H1 (cell line): Measurements from ENCODE around the gene LLGL1. TPM values are rescaled to one million over a fixed set of nuclear protein-coding genes. Genes with fewer than 3 reads are reported as not detected.

ENCODE experiments used
- CTCF ChIA-PET: fragments of 300-600 bp; sonication (Branson Sonifier 250); formaldehyde crosslinking; loops from one replicate; lab custom pipeline; 2021; ENCODE audit not compliant: partially characterized antibody; lab: Charles Lee
- POLR2A ChIA-PET: fragments of 300-600 bp; sonication (Branson Sonifier 250); formaldehyde crosslinking; loops from one replicate; lab custom pipeline; 2021; ENCODE audit warnings: inconsistent platforms; ENCODE audit not compliant: partially characterized antibody; lab: Charles Lee
- DNase-seq, 2 experiments: peaks; one replicate each; pipeline versions ENCODE4 v3.0.0 to v3.0.0-alpha.2; 2010 to 2022; ENCODE audit warnings: low spot score in 2 of 2, low read depth in 1 of 2, mixed read lengths in 1 of 2
- FAIRE-seq: peaks from 2 replicates; lab custom pipeline; 2011; peaks lifted over from hg19 to GRCh38; lab: Jason Lieb, UNC
- H2AFZ ChIP-seq: 2 replicates; pipeline ENCODE4 v1.8.1; 2012; ENCODE audit warnings: low read length, inconsistent platforms
- H2AK5ac ChIP-seq: 2 replicates; pipeline ENCODE4 v1.6.1; 2013; ENCODE audit warnings: low read depth, low read length
- H2BK120ac ChIP-seq: replicated peaks from 2 replicates; pipeline ENCODE3; 2013; ENCODE audit warnings: low read depth, low read length, inconsistent platforms
- H2BK12ac ChIP-seq: 2 replicates; pipeline ENCODE4 v1.6.1; 2013; ENCODE audit warnings: low read depth, low read length
- H2BK15ac ChIP-seq: 2 replicates; pipeline ENCODE4 v1.6.1; 2013; ENCODE audit warnings: low read length
- H2BK20ac ChIP-seq: 2 replicates; pipeline ENCODE4 v1.6.1; 2013; ENCODE audit warnings: low read length
- H2BK5ac ChIP-seq: 2 replicates; pipeline ENCODE4 v1.6.1; 2013; ENCODE audit warnings: low read depth, low read length
- H3K14ac ChIP-seq: 2 replicates; pipeline ENCODE4 v1.6.1; 2013; ENCODE audit warnings: inconsistent platforms; ENCODE audit not compliant: insufficient read length
- H3K18ac ChIP-seq: 2 replicates; pipeline ENCODE4 v1.6.1; 2013; ENCODE audit warnings: low read length; ENCODE audit errors: extremely low read depth
- H3K23ac ChIP-seq: 2 replicates; pipeline ENCODE4 v1.6.1; 2013; ENCODE audit warnings: inconsistent platforms; ENCODE audit not compliant: insufficient read length
- H3K23me2 ChIP-seq: 2 replicates; pipeline ENCODE4 v1.6.1; 2013; ENCODE audit warnings: low read depth, low read length
- H3K27ac ChIP-seq: 2 replicates; pipeline ENCODE4 v1.6.1; 2011; ENCODE audit warnings: low read depth, low read length, inconsistent platforms
- H3K27me3 ChIP-seq, 4 experiments: replicated peaks in 1 of 4; 1 replicate in 1 of 4; 2 replicates in 3 of 4; pipeline versions ENCODE4 v1.6.1 to v1.8.1; 2011 to 2013; ENCODE audit warnings: low read length in 3 of 4, mild to moderate bottlenecking in 3 of 4, inconsistent platforms in 2 of 4, mixed read lengths in 2 of 4, moderate library complexity in 1 of 4; ENCODE audit not compliant: control insufficient read depth in 3 of 4, insufficient read depth in 3 of 4; ENCODE audit errors: extremely low read depth in 1 of 4
- H3K36me3 ChIP-seq, 4 experiments: 2 replicates each; pipeline versions ENCODE4 v1.6.1 to v1.8.1; 2011 to 2013; ENCODE audit warnings: mild to moderate bottlenecking in 4 of 4, low read length in 3 of 4, moderate library complexity in 2 of 4, control low read depth in 1 of 4, inconsistent platforms in 1 of 4; ENCODE audit not compliant: insufficient read depth in 4 of 4, control insufficient read depth in 2 of 4
- H3K4ac ChIP-seq: replicated peaks from 2 replicates; pipeline ENCODE3; 2013; ENCODE audit warnings: low read length, low read depth, mixed read lengths, inconsistent platforms; ENCODE audit not compliant: insufficient read length
- H3K4me1 ChIP-seq, 4 experiments: replicated peaks in 1 of 4; 1 replicate in 1 of 4; 2 replicates in 3 of 4; pipeline versions ENCODE4 v1.6.1 to v1.8.1; 2011 to 2013; ENCODE audit warnings: low read length in 3 of 4, inconsistent platforms in 2 of 4, mixed read lengths in 1 of 4; ENCODE audit not compliant: insufficient read depth in 4 of 4, control insufficient read depth in 3 of 4
- H3K4me2 ChIP-seq, 2 experiments: 2 replicates each; pipeline versions ENCODE4 v1.6.1 to v1.8.1; 2011 to 2013; ENCODE audit warnings: low read depth in 2 of 2, low read length in 2 of 2, control low read depth in 1 of 2, inconsistent platforms in 1 of 2, mild to moderate bottlenecking in 1 of 2; ENCODE audit not compliant: insufficient read depth in 1 of 2
- H3K4me3 ChIP-seq, 4 experiments: fragments of 200-600, 300-600 bp in 1 of 4; sonication (generic), shearing (Covaris generic), sonication (Bioruptor Twin) in 1 of 4; 2 replicates each; pipeline versions ENCODE4 v1.5.1 to v1.8.1; 2011 to 2016; ENCODE audit warnings: low read length in 4 of 4, low read depth in 3 of 4, control low read depth in 2 of 4, inconsistent platforms in 2 of 4, mild to moderate bottlenecking in 2 of 4, mixed read lengths in 1 of 4, moderate library complexity in 1 of 4; ENCODE audit not compliant: insufficient read depth in 2 of 4; ENCODE audit errors: extremely low read depth in 1 of 4
- H3K56ac ChIP-seq: replicated peaks from 2 replicates; pipeline ENCODE3; 2013; ENCODE audit warnings: low read depth, mild to moderate bottlenecking, mixed read lengths, low read length, inconsistent platforms; ENCODE audit not compliant: insufficient read length
- H3K79me1 ChIP-seq: 2 replicates; pipeline ENCODE4 v1.6.1; 2013; ENCODE audit warnings: low read depth, low read length, control low read depth
- H3K79me2 ChIP-seq, 2 experiments: 2 replicates each; pipeline versions ENCODE4 v1.6.1 to v1.8.1; 2012 to 2013; ENCODE audit warnings: low read length in 2 of 2, mild to moderate bottlenecking in 2 of 2, inconsistent platforms in 1 of 2; ENCODE audit not compliant: insufficient read depth in 2 of 2, control insufficient read depth in 1 of 2
- H3K9ac ChIP-seq, 4 experiments: replicated peaks in 1 of 4; 1 replicate in 1 of 4; 2 replicates in 3 of 4; pipeline versions ENCODE4 v1.6.1 to v1.8.1; 2011 to 2013; ENCODE audit warnings: low read depth in 3 of 4, low read length in 3 of 4, control low read depth in 2 of 4, mild to moderate bottlenecking in 2 of 4, moderate library complexity in 2 of 4, inconsistent platforms in 1 of 4; ENCODE audit errors: extremely low read depth in 1 of 4
- H3K9me3 ChIP-seq, 2 experiments: 2 replicates each; pipeline versions ENCODE4 v1.6.1 to v1.8.1; 2012 to 2013; ENCODE audit warnings: mild to moderate bottlenecking in 2 of 2, moderate library complexity in 2 of 2, control low read depth in 1 of 2, inconsistent platforms in 1 of 2, low read depth in 1 of 2, low read length in 1 of 2, mixed read lengths in 1 of 2; ENCODE audit not compliant: insufficient read depth in 2 of 2
- H4K20me1 ChIP-seq, 2 experiments: replicated peaks in 1 of 2; 2 replicates each; pipeline versions ENCODE3 to v1.8.1; 2011 to 2013; ENCODE audit warnings: inconsistent platforms in 2 of 2, low read length in 2 of 2, mild to moderate bottlenecking in 1 of 2; ENCODE audit not compliant: insufficient read depth in 2 of 2, control insufficient read depth in 1 of 2
- H4K5ac ChIP-seq: 2 replicates; pipeline ENCODE4 v1.6.1; 2013; ENCODE audit warnings: low read length, low read depth, mixed read lengths, inconsistent platforms; ENCODE audit not compliant: insufficient read length
- H4K8ac ChIP-seq: 2 replicates; pipeline ENCODE4 v1.8.0; 2013; ENCODE audit warnings: mild to moderate bottlenecking, moderate library complexity, low read length, inconsistent platforms; ENCODE audit not compliant: insufficient read depth; ENCODE audit errors: extremely low read depth
- H4K91ac ChIP-seq: replicated peaks from 2 replicates; pipeline ENCODE3; 2013; ENCODE audit warnings: low read length, mixed read lengths, inconsistent platforms; ENCODE audit not compliant: insufficient read length
- BACH1 ChIP-seq: IDR thresholded peaks from 2 replicates; pipeline ENCODE4 v1.6.1; 2012; ENCODE audit warnings: low read length, improper control_type of control experiment
- CTBP2 ChIP-seq: IDR thresholded peaks from 2 replicates; pipeline ENCODE4 v1.7.0; 2011; ENCODE audit warnings: borderline replicate concordance, mild to moderate bottlenecking, moderate library complexity, mixed read lengths, low read length; ENCODE audit not compliant: insufficient read depth, insufficient read length
- EZH2 ChIP-seq: fragments of 200-600 bp; sonication (generic); IDR thresholded peaks from 2 replicates; pipeline ENCODE4 v1.7.1; 2012; ENCODE audit warnings: low read depth, mild to moderate bottlenecking, moderate library complexity, low read length, inconsistent platforms; ENCODE audit not compliant: severe bottlenecking
- PHF8 ChIP-seq: fragments of 200-600 bp; sonication (generic); conservative IDR thresholded peaks from 2 replicates; pipeline ENCODE4 v1.7.1; 2012; ENCODE audit warnings: low read depth, mild to moderate bottlenecking, inconsistent platforms, low read length, moderate library complexity
- SIN3A ChIP-seq, 2 experiments: IDR thresholded peaks in 1 of 2; conservative IDR thresholded peaks in 1 of 2; 2 replicates each; pipeline ENCODE4 v1.6.1; 2011 to 2012; ENCODE audit warnings: low read length in 2 of 2, improper control_type of control experiment in 1 of 2, low read depth in 1 of 2, mild to moderate bottlenecking in 1 of 2
- SP4 ChIP-seq: IDR thresholded peaks from 2 replicates; pipeline ENCODE4 v1.6.1; 2012; ENCODE audit warnings: low read length, inconsistent platforms
- WGBS, 2 experiments: shearing (Covaris generic) in 1 of 2; methylation state at CpG; one replicate each; pipeline versions ENCODE4 v1.1.6 to v1.1.7; 2013 to 2015; ENCODE audit warnings: low lambda C conversion rate in 2 of 2, mixed read lengths in 2 of 2, inconsistent platforms in 1 of 2, low coverage in 1 of 2, missing lambda C conversion rate in 1 of 2; ENCODE audit not compliant: insufficient replicate concordance in 2 of 2, insufficient coverage in 1 of 2, insufficient read length in 1 of 2; ENCODE audit errors: extremely low coverage in 1 of 2, missing lambda C conversion rate in 1 of 2; 5-methylcytosine and 5-hydroxymethylcytosine counted together
- polyA plus RNA-seq, 7 experiments: library from polyadenylated mRNA; depleted of rRNA in 3 of 7; stranded (reverse) in 5 of 7; unstranded in 2 of 7; fragments of >200 nt in 5 of 7; fragments of 200-250 nt in 2 of 7; gene quantifications; 1 replicate in 5 of 7; 2 replicates in 1 of 7; 4 replicates in 1 of 7; pipeline versions ENCODE4 v1.2.1 to v1.2.3, GENCODE V29; 2011 to 2013; ENCODE audit warnings: missing spikeins in 2 of 7, mixed read lengths in 2 of 7
- total RNA-seq: library from RNA; stranded (reverse); fragmentation: NEBNext Ultra II Directional; extraction: Animal tissue kit (Norgen Biotek cat#: 25700); gene quantifications from 2 replicates; pipeline ENCODE4 v1.2.1, GENCODE V29; 2021
- TF ChIP-seq, protein P1 (sequence below): IDR thresholded peaks from 2 replicates; pipeline ENCODE4 v1.6.1; 2011; ENCODE audit warnings: low read length, improper control_type of control experiment
- TF ChIP-seq, protein P2 (sequence below), 3 experiments: IDR thresholded peaks; 1 replicate in 2 of 3; 2 replicates in 1 of 3; pipeline versions ENCODE4 v1.5.1 to v1.6.1; 2011; ENCODE audit warnings: low read length in 3 of 3, mild to moderate bottlenecking in 3 of 3, inconsistent platforms in 2 of 3, low read depth in 1 of 3, moderate library complexity in 1 of 3; ENCODE audit not compliant: insufficient read depth in 1 of 3; ENCODE audit errors: control extremely low read depth in 1 of 3

Gene LLGL1
- total and polyA plus RNA-seq, 2 of the 8 experiments (the other 6 are each of a cell fraction or from before 2014, with no cell fraction given): 71.3 to 107 TPM

DNA sequence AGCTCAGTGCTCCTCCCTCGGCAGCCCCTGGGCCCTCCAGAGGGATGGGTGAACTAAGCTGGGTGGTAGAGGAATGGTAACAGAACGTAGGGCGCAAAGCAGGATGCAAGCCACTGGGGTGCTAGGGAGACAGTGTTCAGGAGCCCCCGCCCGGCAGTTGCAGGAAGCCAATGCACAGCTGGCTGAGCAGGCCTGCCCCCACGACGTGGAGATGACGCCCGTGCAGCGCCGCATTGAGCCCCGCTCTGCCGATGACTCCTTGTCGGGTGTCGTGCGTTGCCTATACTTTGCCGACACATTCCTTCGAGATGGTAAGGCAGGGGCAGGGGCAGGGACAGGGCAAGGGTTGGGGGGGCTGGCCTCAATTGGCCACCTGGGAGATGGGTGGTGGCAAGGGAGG, 12.9 kb downstream of the LLGL1 start:
- H3K4me2 ChIP-seq: no peak overlapping the region
- DNase-seq (no peak), FAIRE-seq (no peak)
- H2AK5ac ChIP-seq: no peak overlapping the region
- H4K91ac ChIP-seq: no peak overlapping the region
- no peak overlapping the region for H4K8ac ChIP-seq
- H3K4me1 ChIP-seq: no peaks in the 10 kb centered on the region; a peak in 1 of 7 replicates
- 91% methylated on average over 18 of the region's 18 CpGs; no CpG with 5 or more reads in 1 of the 2 experiments for WGBS, 2 experiments
- no peak overlapping the region for H2AFZ ChIP-seq
- H3K23ac ChIP-seq: no peak overlapping the region
- H3K9ac ChIP-seq: no peak overlapping the region
- no peak overlapping the region for H3K56ac ChIP-seq
- no peak overlapping the region for H2BK12ac ChIP-seq
- POLR2A ChIA-PET: interaction anchor here (1.1 to 13.9 kb wide), 4 partner anchors 8 to 83 kb away, joined by 3 to 171 read pairs (median 4); partner anchors contain the start of genes FLII and MIEF2
- no peak overlapping the region for H4K5ac ChIP-seq
- CTCF ChIA-PET: interaction anchor here (0.9 to 2.1 kb wide), 3 partner anchors 11 to 28 kb away, joined by 4 to 6 read pairs (median 6); no protein-coding TSS in a partner anchor
- H3K79me1 ChIP-seq: no peaks in the 10 kb centered on the region
- no peak overlapping the region for H2BK15ac ChIP-seq
- H2BK20ac ChIP-seq: no peak overlapping the region
- no peak overlapping the region for H2BK5ac ChIP-seq
- H3K79me2 ChIP-seq: no peaks in the 10 kb centered on the region
- H4K20me1 ChIP-seq: peaks cover 6 to 21% of the 10 kb centered on the region in 2 experiments
- H3K27ac ChIP-seq: no peak overlapping the region
- no peak overlapping the region for H3K18ac ChIP-seq
- H3K14ac ChIP-seq: no peak overlapping the region
- no peaks in the 10 kb centered on the region for H3K9me3 ChIP-seq
- peaks cover 0 to 2% (median 0%) of the 10 kb centered on the region in 4 experiments; a peak in 1 of 7 replicates for H3K27me3 ChIP-seq
- H2BK120ac ChIP-seq: no peak overlapping the region
- peaks cover 25 to 64% (median 50%) of the 10 kb centered on the region in 4 experiments; a peak in 7 of 8 replicates for H3K36me3 ChIP-seq
- no peaks in the 10 kb centered on the region for H3K23me2 ChIP-seq
- no peak overlapping the region for H3K4ac ChIP-seq
- H3K4me3 ChIP-seq: no peak overlapping the region
- TF ChIP-seq EZH2 (no peak), SP4 (no peak), BACH1 (no peak), SIN3A (conservative IDR thresholded peaks at IDR 0.05 in 1 of 2, IDR thresholded peaks at IDR 0.05 in 1 of 2; ENCODE audit: low read depth in 1 of 2, low read length in 2 of 2) (no peak), CTBP2 (no peak), PHF8 (no peak)
- TF ChIP-seq, protein P1, sequence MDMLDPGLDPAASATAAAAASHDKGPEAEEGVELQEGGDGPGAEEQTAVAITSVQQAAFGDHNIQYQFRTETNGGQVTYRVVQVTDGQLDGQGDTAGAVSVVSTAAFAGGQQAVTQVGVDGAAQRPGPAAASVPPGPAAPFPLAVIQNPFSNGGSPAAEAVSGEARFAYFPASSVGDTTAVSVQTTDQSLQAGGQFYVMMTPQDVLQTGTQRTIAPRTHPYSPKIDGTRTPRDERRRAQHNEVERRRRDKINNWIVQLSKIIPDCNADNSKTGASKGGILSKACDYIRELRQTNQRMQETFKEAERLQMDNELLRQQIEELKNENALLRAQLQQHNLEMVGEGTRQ: no peak
- TF ChIP-seq, protein P2, sequence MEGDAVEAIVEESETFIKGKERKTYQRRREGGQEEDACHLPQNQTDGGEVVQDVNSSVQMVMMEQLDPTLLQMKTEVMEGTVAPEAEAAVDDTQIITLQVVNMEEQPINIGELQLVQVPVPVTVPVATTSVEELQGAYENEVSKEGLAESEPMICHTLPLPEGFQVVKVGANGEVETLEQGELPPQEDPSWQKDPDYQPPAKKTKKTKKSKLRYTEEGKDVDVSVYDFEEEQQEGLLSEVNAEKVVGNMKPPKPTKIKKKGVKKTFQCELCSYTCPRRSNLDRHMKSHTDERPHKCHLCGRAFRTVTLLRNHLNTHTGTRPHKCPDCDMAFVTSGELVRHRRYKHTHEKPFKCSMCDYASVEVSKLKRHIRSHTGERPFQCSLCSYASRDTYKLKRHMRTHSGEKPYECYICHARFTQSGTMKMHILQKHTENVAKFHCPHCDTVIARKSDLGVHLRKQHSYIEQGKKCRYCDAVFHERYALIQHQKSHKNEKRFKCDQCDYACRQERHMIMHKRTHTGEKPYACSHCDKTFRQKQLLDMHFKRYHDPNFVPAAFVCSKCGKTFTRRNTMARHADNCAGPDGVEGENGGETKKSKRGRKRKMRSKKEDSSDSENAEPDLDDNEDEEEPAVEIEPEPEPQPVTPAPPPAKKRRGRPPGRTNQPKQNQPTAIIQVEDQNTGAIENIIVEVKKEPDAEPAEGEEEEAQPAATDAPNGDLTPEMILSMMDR (IDR thresholded peaks at IDR 0.05; ENCODE audit: control extremely low read depth in 1 of 3, insufficient read depth in 1 of 3, low read depth in 1 of 3, low read length in 3 of 3): no peak
